ENCODE results near the gene ELMOD3. TPM values are rescaled to one million over a fixed set of nuclear protein-coding genes. Genes with fewer than 3 reads are reported as not detected.

ELMOD3 gene
- total RNA-seq, 2 donors from 2014 or later, result 31.6 to 32.1 TPM

- H3K9me3 ChIP-seq, result no peaks in the 10 kb centered on the region
- TF ChIP-seq POLR2AphosphoS5 (IDR thresholded peaks at IDR 0.05), result peak; percentile 55
- TF ChIP-seq POLR2A (IDR thresholded peaks at IDR 0.05), result no peak
- 39% methylated on average over 13 of the region's 14 CpGs for WGBS
- H3K4me3 ChIP-seq, result no peak overlapping the region
- peak overlapping the region; percentile 19 to 20 for H3K27ac ChIP-seq
- intact Hi-C loops (cut with DNase I), result no loop called here
- no peaks in the 10 kb centered on the region for H3K27me3 ChIP-seq (replicated peaks; ENCODE audit: insufficient read depth)
- peak; percentile 51 for DNase-seq (ENCODE audit: low spot score)
- H3K4me1 ChIP-seq (replicated peaks), result peaks cover 6% of the 10 kb centered on the region
- no peaks in the 10 kb centered on the region for H3K36me3 ChIP-seq
These were observed 46.2 kb downstream of the ELMOD3 start for GRCh38 chr2:85400541-85401463.

GRCh38 chr2:85401464-85401805 lies 46.9 kb downstream of the ELMOD3 start:
- WGBS, result 85% methylated on average over 7 of the region's 7 CpGs
- Histone ChIP-seq H3K27ac (peak overlapping the region in 1 of 2 donors; percentile 19), H3K4me1 (replicated peaks) (peaks cover 4% of the 10 kb centered on the region), H3K27me3 (replicated peaks; ENCODE audit: insufficient read depth) (no peaks in the 10 kb centered on the region), H3K9me3 (no peaks in the 10 kb centered on the region), H3K36me3 (no peaks in the 10 kb centered on the region), H3K4me3 (no peak overlapping the region)
- TF ChIP-seq POLR2A (IDR thresholded peaks at IDR 0.05) (no peak), POLR2AphosphoS5 (IDR thresholded peaks at IDR 0.05) (no peak)
- TF ChIP-seq, protein P1, sequence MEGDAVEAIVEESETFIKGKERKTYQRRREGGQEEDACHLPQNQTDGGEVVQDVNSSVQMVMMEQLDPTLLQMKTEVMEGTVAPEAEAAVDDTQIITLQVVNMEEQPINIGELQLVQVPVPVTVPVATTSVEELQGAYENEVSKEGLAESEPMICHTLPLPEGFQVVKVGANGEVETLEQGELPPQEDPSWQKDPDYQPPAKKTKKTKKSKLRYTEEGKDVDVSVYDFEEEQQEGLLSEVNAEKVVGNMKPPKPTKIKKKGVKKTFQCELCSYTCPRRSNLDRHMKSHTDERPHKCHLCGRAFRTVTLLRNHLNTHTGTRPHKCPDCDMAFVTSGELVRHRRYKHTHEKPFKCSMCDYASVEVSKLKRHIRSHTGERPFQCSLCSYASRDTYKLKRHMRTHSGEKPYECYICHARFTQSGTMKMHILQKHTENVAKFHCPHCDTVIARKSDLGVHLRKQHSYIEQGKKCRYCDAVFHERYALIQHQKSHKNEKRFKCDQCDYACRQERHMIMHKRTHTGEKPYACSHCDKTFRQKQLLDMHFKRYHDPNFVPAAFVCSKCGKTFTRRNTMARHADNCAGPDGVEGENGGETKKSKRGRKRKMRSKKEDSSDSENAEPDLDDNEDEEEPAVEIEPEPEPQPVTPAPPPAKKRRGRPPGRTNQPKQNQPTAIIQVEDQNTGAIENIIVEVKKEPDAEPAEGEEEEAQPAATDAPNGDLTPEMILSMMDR (IDR thresholded peaks at IDR 0.05), result no peak
- intact Hi-C loops (cut with DNase I), result no loop called here
- DNase-seq (ENCODE audit: low spot score), result no peak

DNA sequence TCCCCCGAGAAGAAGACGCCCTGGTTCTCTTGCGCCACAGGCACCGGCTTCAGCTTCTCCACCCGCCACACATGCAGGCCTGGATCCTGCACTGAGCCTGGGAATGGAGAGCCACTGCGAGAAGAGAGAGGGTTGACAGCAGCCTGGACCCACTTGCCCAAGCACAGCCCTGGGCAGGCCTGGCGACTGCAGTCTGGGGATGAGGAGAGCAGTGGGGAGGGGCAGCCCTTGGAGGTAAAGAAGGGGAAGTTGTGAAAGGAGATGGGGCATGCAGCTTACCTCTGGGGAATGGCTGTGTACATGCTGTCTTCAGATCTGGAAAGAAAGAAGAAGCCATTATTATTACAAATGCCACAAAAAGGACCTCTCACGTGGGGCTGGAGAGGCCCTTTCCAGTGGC lies 47.3 kb downstream of the ELMOD3 start:
- Histone ChIP-seq H3K9me3 (no peaks in the 10 kb centered on the region), H3K4me1 (replicated peaks) (peaks cover 4% of the 10 kb centered on the region), H3K36me3 (no peaks in the 10 kb centered on the region), H3K27ac (no peak overlapping the region), H3K4me3 (no peak overlapping the region), H3K27me3 (replicated peaks; ENCODE audit: insufficient read depth) (no peaks in the 10 kb centered on the region)
- TF ChIP-seq, protein P1 (IDR thresholded peaks at IDR 0.05), result no peak
- TF ChIP-seq POLR2AphosphoS5 (IDR thresholded peaks at IDR 0.05) (no peak), POLR2A (IDR thresholded peaks at IDR 0.05) (no peak)
- no peak for DNase-seq (ENCODE audit: low spot score)
- WGBS, result 92% methylated on average over 8 of the region's 8 CpGs
- intact Hi-C loops (cut with DNase I), result no loop called here

- WGBS, result 75% methylated on average over 15 of the region's 15 CpGs
- Histone ChIP-seq H3K4me3 (no peak overlapping the region), H3K36me3 (no peaks in the 10 kb centered on the region), H3K4me1 (replicated peaks) (peaks cover 8% of the 10 kb centered on the region), H3K27ac (no peak overlapping the region), H3K27me3 (replicated peaks; ENCODE audit: insufficient read depth) (no peaks in the 10 kb centered on the region), H3K9me3 (no peaks in the 10 kb centered on the region)
- no peak for DNase-seq (ENCODE audit: low spot score)
- intact Hi-C loops (cut with DNase I), result no loop called here
- TF ChIP-seq POLR2AphosphoS5 (IDR thresholded peaks at IDR 0.05) (peak; percentile 12), POLR2A (IDR thresholded peaks at IDR 0.05) (no peak)
- TF ChIP-seq, protein P1 (IDR thresholded peaks at IDR 0.05), result no peak
These were observed 50.9 kb downstream of the ELMOD3 start for GRCh38 chr2:85405201-85406059.

- Histone ChIP-seq H3K27me3 (replicated peaks; ENCODE audit: insufficient read depth) (no peaks in the 10 kb centered on the region), H3K36me3 (no peaks in the 10 kb centered on the region), H3K27ac (peak within 1 kb of the TSS; percentile 33 to 56), H3K4me1 (replicated peaks) (peaks cover 8% of the 10 kb centered on the region), H3K9me3 (no peaks in the 10 kb centered on the region), H3K4me3 (peak within 1 kb of the TSS in 1 of 2 donors; percentile 1)
- WGBS, result 37% methylated on average over 12 of the region's 12 CpGs
- intact Hi-C loops (cut with DNase I), result no loop called here
- TF ChIP-seq POLR2A (IDR thresholded peaks at IDR 0.05), result peak; percentile 41
- TF ChIP-seq POLR2AphosphoS5 (IDR thresholded peaks at IDR 0.05), result peak; percentile 22
- TF ChIP-seq, protein P1 (IDR thresholded peaks at IDR 0.05), result no peak
- DNase-seq (ENCODE audit: low spot score), result peak; percentile 69
These were observed 55.4 kb downstream of the ELMOD3 start, which contains the start of gene CAPG for GRCh38 chr2:85409845-85410583. Gene CAPG (minus strand): TSS chr2:85410366. CDS start chr2:85402145, 8,221 bp downstream.
